GM12878 (cell line): ENCODE results near the gene PCARE. TPM values are rescaled to one million over a fixed set of nuclear protein-coding genes. Genes with fewer than 3 reads are reported as not detected.

Source experiments
- BACH1 ChIP-seq: fragments of 450-650 bp; IDR thresholded peaks from 2 replicates; pipeline ENCODE4 v1.6.1; 2017; ENCODE audit warnings: mild to moderate bottlenecking, borderline replicate concordance
- BHLHE40 ChIP-seq, 2 experiments: fragments of 450-650 bp in 1 of 2; IDR thresholded peaks; 2 replicates each; pipeline ENCODE4 v1.6.1; 2011 to 2017; ENCODE audit warnings: low read depth in 2 of 2, borderline replicate concordance in 1 of 2, improper control_type of control experiment in 1 of 2, low read length in 1 of 2, mild to moderate bottlenecking in 1 of 2
- CTCF ChIP-seq, 3 experiments: IDR thresholded peaks in 2 of 3; conservative IDR thresholded peaks in 1 of 3; 2 replicates each; pipeline ENCODE4 v1.5.1; 2011; ENCODE audit warnings: low read depth in 3 of 3, low read length in 3 of 3, mild to moderate bottlenecking in 3 of 3, control low read depth in 2 of 3, moderate library complexity in 2 of 3, inconsistent platforms in 1 of 3, mixed read lengths in 1 of 3; ENCODE audit not compliant: control insufficient read depth in 2 of 3, insufficient read depth in 1 of 3; ENCODE audit errors: extremely low read depth in 1 of 3
- GATAD2B ChIP-seq: fragments of 450-650 bp; conservative IDR thresholded peaks from 2 replicates; pipeline ENCODE4 v1.6.1; 2017; ENCODE audit warnings: low read depth, mild to moderate bottlenecking, moderate library complexity
- KLF5 ChIP-seq: fragments of 450-650 bp; IDR thresholded peaks from 2 replicates; pipeline ENCODE4 v1.6.1; 2014; ENCODE audit warnings: mild to moderate bottlenecking; ENCODE audit not compliant: partially characterized antibody
- MEF2B ChIP-seq: fragments of 450-650 bp; IDR thresholded peaks from 2 replicates; pipeline ENCODE4 v1.6.1; 2018; ENCODE audit warnings: mild to moderate bottlenecking, moderate library complexity; ENCODE audit not compliant: partially characterized antibody, poor library complexity, severe bottlenecking
- MLLT1 ChIP-seq: fragments of 450-650 bp; IDR thresholded peaks from 2 replicates; pipeline ENCODE4 v1.6.1; 2016; ENCODE audit warnings: mild to moderate bottlenecking
- MYC ChIP-seq: IDR thresholded peaks from 2 replicates; pipeline ENCODE4 v1.6.1; 2011; ENCODE audit warnings: mild to moderate bottlenecking, low read length, moderate library complexity, inconsistent platforms; ENCODE audit not compliant: insufficient read depth, insufficient replicate concordance, insufficient read length, severe bottlenecking
- TARDBP ChIP-seq: IDR thresholded peaks from 2 replicates; pipeline ENCODE4 v1.6.1; 2016; ENCODE audit warnings: borderline replicate concordance
- TCF12 ChIP-seq: IDR thresholded peaks from 2 replicates; pipeline ENCODE4 v1.6.1; 2011; ENCODE audit warnings: low read depth, mild to moderate bottlenecking, low read length
- TCF3 ChIP-seq: IDR thresholded peaks from 2 replicates; pipeline ENCODE4 v1.6.1; 2012; ENCODE audit warnings: low read depth, mild to moderate bottlenecking, low read length, borderline replicate concordance; ENCODE audit not compliant: insufficient read depth
- USF1 ChIP-seq: IDR thresholded peaks from 2 replicates; pipeline ENCODE4 v1.6.1; 2011; ENCODE audit warnings: borderline replicate concordance, low read depth, mild to moderate bottlenecking, moderate library complexity, mixed read lengths, low read length; ENCODE audit not compliant: insufficient read depth; ENCODE audit errors: extremely low read length
- ZBTB11 ChIP-seq: fragments of 450-650 bp; formaldehyde crosslinking; IDR thresholded peaks from 2 replicates; pipeline ENCODE4 v1.5.0; 2022; ENCODE audit warnings: mild to moderate bottlenecking, missing genetic modification characterization
- polyA plus RNA-seq, 11 experiments: library from polyadenylated mRNA; depleted of rRNA in 4 of 11; unstranded in 6 of 11; stranded (reverse) in 5 of 11; fragments of >200 nt; fragmentation: Nextera tagmentation in 4 of 11; fragmentation: Illumina TruSeq in 1 of 11; extraction: Ambion mirVana in 4 of 11; extraction: Trizol in 1 of 11; gene quantifications; 1 replicate in 1 of 11; 2 replicates in 10 of 11; pipeline versions ENCODE4 v1.2.1 to v1.2.3, GENCODE V29; 2011 to 2016; ENCODE audit warnings: inconsistent platforms in 2 of 11, missing spikeins in 2 of 11, low read depth in 1 of 11
- total RNA-seq, 4 experiments: library from RNA; depleted of rRNA in 3 of 4; stranded (reverse); fragments of >200 nt in 3 of 4; fragmentation: Illumina TruSeq in 1 of 4; extraction: Trizol in 1 of 4; gene quantifications; 2 replicates each; pipeline versions ENCODE4 v1.2.1 to v1.2.3, GENCODE V29; 2013 to 2021
- TF ChIP-seq, protein P1 (sequence below): IDR thresholded peaks from 2 replicates; pipeline ENCODE4 v1.6.1; 2011; ENCODE audit warnings: low read depth, mild to moderate bottlenecking, low read length, moderate library complexity, borderline replicate concordance; ENCODE audit errors: extremely low read depth
- TF ChIP-seq, protein P2 (sequence below): fragments of 450-650 bp; IDR thresholded peaks from 2 replicates; pipeline ENCODE4 v1.6.1; 2017; ENCODE audit warnings: low read depth, mild to moderate bottlenecking, moderate library complexity

Gene PCARE
- total and polyA plus RNA-seq, 10 of the 15 experiments (the other 5 are each of a cell fraction or from before 2014, with no cell fraction given): 0.04 to 0.08 (median 0.06) TPM; not detected in 5

DNA sequence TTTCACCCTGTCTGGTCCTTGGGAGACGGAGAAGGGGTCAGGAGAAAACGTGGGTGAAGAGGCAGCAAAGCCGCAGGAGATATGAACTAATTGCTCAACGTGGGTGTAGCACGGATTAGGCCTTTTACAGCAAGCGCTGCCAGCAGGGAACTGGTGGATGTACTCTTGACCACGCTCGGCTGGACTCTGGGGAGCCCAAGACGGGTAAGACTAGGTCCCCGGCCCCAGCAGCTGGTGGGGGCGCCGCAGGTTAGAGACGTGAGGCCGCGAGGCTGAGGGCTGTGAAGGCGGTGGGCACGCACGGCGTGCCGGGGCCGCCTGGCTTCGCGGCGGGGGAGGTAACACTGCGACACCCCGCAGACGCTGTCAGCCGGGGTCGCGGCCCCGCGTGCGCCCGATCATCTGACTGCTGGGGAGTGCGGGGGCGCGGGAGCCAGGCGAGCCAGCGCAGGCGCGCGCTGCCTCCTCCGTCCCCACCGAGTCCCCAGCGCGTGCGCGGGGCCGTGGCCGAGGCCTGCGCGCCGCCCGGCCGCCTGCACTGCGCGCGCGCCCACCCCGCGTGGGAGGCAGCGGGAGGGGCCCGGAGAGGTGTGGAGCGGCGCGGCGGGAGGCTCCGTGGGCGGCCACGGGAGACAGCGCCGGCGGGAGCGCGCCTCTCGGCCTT is 40.8 kb upstream of the PCARE start, which contains the start of gene CLIP4 (continued):
- TF ChIP-seq TCF12: 0 out of 2 replicates have a peak, but pooled peaks have one; percentile 44
- peak; percentile 98 for TF ChIP-seq BACH1
- TF ChIP-seq MYC: peak; percentile 35
- TF ChIP-seq MLLT1: no peak
- 0 out of 2 replicates have a peak, but pooled peaks have one; percentile 19 for TF ChIP-seq TARDBP
- TF ChIP-seq MEF2B: peak; percentile 8
- TF ChIP-seq GATAD2B: peak; percentile 96
- no peak for TF ChIP-seq ZBTB11 (CRISPR knock-in tag)
- peak; percentile 50; the same call in 1 of the 2 replicates for TF ChIP-seq TCF3
- TF ChIP-seq BHLHE40 (IDR thresholded peaks at IDR 0.05; ENCODE audit: borderline replicate concordance in 1 of 2, low read depth in 2 of 2, low read length in 1 of 2): peak; percentile 84 to 96; a peak in 3 of 4 replicates
- TF ChIP-seq, protein P1, sequence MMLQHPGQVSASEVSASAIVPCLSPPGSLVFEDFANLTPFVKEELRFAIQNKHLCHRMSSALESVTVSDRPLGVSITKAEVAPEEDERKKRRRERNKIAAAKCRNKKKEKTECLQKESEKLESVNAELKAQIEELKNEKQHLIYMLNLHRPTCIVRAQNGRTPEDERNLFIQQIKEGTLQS: no peak
- TF ChIP-seq, protein P2, sequence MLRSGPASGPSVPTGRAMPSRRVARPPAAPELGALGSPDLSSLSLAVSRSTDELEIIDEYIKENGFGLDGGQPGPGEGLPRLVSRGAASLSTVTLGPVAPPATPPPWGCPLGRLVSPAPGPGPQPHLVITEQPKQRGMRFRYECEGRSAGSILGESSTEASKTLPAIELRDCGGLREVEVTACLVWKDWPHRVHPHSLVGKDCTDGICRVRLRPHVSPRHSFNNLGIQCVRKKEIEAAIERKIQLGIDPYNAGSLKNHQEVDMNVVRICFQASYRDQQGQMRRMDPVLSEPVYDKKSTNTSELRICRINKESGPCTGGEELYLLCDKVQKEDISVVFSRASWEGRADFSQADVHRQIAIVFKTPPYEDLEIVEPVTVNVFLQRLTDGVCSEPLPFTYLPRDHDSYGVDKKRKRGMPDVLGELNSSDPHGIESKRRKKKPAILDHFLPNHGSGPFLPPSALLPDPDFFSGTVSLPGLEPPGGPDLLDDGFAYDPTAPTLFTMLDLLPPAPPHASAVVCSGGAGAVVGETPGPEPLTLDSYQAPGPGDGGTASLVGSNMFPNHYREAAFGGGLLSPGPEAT: no peak
- TF ChIP-seq KLF5: peak; percentile 37
- TF ChIP-seq USF1: peak; percentile 10
- TF ChIP-seq CTCF (IDR thresholded peaks at IDR 0.05 in 2 of 3, conservative IDR thresholded peaks at IDR 0.05 in 1 of 3; ENCODE audit: control insufficient read depth in 2 of 3, extremely low read depth in 1 of 3, insufficient read depth in 1 of 3, low read depth in 3 of 3, low read length in 3 of 3): no peak
